HUES64 (cell line): Measurements from ENCODE around the gene CELA3B.
"Not testable (repeated sequence)": the region's sequence is repeated elsewhere in the genome, so short reads cannot be mapped to it uniquely, and the experiment has no call there.

Experiments
- H3K27ac ChIP-seq: 2 replicates; pipeline ENCODE4 v1.7.0; 2013; ENCODE audit warnings: low read depth, low read length, inconsistent platforms
- H3K27me3 ChIP-seq: 2 replicates; pipeline ENCODE4 v1.6.1; 2013; ENCODE audit warnings: mild to moderate bottlenecking, low read length; ENCODE audit not compliant: insufficient read depth
- H3K36me3 ChIP-seq: 2 replicates; pipeline ENCODE4 v1.6.1; 2013; ENCODE audit warnings: mild to moderate bottlenecking, low read length; ENCODE audit not compliant: insufficient read depth
- H3K4me1 ChIP-seq: 2 replicates; pipeline ENCODE4 v1.6.1; 2013; ENCODE audit warnings: mild to moderate bottlenecking, low read length, moderate library complexity; ENCODE audit not compliant: insufficient read depth
- H3K4me3 ChIP-seq: 2 replicates; pipeline ENCODE4 v1.5.1; 2013; ENCODE audit warnings: mild to moderate bottlenecking, low read length, moderate library complexity
- H3K9ac ChIP-seq: 2 replicates; pipeline ENCODE4 v1.6.1; 2013; ENCODE audit warnings: mild to moderate bottlenecking, low read depth, low read length
- H3K9me3 ChIP-seq: 2 replicates; pipeline ENCODE4 v1.6.1; 2013; ENCODE audit warnings: low read depth, low read length; ENCODE audit not compliant: insufficient read depth
- WGBS: fragments of 150-250, 120-280 bp; methylation state at CpG from one replicate; pipeline ENCODE4 v1.1.7; 2013; ENCODE audit warnings: missing lambda C conversion rate; 5-methylcytosine and 5-hydroxymethylcytosine counted together

Gene CELA3B

DNA sequence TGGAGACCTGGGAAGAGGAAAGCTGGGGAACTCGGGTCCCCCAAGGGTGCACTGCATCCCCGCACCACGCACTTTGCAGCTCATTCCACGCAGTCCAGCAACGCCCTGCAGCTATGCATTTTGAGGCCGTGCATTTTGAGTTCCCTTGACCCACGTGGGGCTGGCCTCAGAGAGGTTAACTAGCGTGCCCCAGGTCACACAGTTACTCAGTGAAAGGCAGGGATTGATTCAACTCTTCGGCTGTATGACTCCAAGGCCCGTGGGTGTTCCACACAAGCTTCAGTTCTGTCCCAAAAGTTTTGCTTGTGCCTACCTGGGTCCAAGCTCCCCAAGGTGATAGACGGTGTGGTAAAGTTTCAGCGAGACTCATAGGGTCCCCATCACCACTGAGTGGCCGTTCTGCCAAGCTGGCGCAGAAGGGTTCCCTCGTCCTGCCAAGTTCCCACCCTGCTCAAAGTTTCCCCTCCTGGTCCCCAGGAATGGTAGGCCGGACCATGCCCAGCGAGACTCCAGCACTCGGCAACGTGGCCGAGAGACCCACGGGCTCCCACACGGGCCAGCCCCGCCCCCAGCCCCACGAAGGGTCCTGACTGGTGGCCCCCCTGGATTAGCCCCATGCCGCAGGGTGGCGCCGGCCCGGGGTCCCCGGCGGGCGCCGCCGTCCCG, 40.3 kb upstream of the CELA3B start:
- 7% methylated on average over 34 of the region's 34 CpGs for WGBS
- H3K27ac ChIP-seq: no peak overlapping the region
- H3K27me3 ChIP-seq: no peaks in the 10 kb centered on the region
- no peaks in the 10 kb centered on the region for H3K36me3 ChIP-seq
- H3K9ac ChIP-seq: peak overlapping the region; percentile 73
- peaks cover 25% of the 10 kb centered on the region; the same call in 1 of the 2 replicates for H3K4me1 ChIP-seq
- no peaks in the 10 kb centered on the region for H3K9me3 ChIP-seq
- H3K4me3 ChIP-seq: peak overlapping the region; percentile 70

DNA sequence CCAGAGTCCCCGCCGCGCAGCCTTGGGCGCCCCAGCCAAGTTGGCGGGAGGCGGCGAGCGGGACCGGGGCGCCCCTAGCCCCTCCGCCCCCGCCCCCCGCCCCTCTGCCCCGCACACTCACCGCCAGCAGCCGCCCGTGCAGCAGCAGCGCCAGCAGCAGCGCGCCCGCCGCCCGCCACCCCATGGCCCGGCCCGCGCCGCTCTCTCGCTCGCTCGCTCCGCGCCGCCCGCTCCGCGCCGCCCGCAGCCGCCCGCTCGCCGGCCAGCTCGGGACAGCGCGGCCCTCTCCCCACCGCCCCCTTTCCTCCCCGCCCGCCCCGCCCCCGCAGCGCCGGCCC, 39.8 kb upstream of the CELA3B start, which contains the start of gene HSPG2:
TSS of gene HSPG2 (minus strand) at position 277 of the 338 bp plus-strand sequence. CDS start at position 184, 93 bp downstream.
- under 1% methylated on average over 37 of the region's 52 CpGs for WGBS
- peaks cover 20% of the 10 kb centered on the region; the same call in 1 of the 2 replicates for H3K4me1 ChIP-seq
- H3K9ac ChIP-seq: peak within 1 kb of the TSS; percentile 73
- H3K27me3 ChIP-seq: no peaks in the 10 kb centered on the region
- H3K27ac ChIP-seq: no peak within 1 kb of the TSS
- peak within 1 kb of the TSS; percentile 70 for H3K4me3 ChIP-seq
- H3K36me3 ChIP-seq: no peaks in the 10 kb centered on the region
- no peaks in the 10 kb centered on the region for H3K9me3 ChIP-seq

DNA sequence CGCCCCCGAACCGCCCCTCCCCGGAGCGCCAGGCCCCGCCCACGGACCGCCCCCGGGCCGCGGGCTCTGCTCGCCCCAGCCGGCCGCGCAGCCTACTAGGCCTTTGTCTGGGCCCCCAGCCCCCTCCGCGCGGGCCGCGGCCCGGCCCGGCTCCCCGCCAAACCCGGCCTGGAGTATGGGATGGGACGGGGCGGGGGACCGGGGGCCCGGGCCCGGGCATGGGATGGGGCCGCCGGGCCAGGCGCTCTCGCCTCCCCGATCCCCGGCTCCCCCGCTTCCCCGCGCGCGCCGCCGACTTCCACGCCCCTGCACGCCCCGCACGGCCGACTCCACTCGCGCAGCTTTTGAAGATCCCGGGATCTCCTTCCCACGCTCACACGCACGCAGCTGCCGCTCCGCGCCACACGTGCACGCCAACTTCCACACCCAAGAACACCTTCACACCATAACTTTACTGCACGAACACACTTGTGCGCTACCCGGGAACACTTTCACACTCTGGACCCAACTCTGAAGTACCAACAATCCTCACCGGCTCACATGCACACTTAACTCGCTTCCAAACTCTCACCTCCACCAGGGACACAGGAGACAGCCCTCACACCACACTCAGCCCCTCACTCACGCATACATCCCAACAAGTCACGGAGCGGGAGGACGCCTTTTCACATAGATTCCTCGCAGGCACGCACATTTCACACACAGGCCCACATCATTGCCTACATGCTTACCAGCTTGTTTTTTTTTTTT, 39.3 kb upstream of the CELA3B start:
- Histone ChIP-seq H3K27ac (no peak overlapping the region), H3K4me1 (peaks cover 16% of the 10 kb centered on the region; the same call in 1 of the 2 replicates), H3K4me3 (peak overlapping the region; percentile 48), H3K9ac (peak overlapping the region; percentile 67), H3K9me3 (no peaks in the 10 kb centered on the region), H3K36me3 (no peaks in the 10 kb centered on the region), H3K27me3 (no peaks in the 10 kb centered on the region)
- WGBS: 10% methylated on average over 69 of the region's 69 CpGs

DNA sequence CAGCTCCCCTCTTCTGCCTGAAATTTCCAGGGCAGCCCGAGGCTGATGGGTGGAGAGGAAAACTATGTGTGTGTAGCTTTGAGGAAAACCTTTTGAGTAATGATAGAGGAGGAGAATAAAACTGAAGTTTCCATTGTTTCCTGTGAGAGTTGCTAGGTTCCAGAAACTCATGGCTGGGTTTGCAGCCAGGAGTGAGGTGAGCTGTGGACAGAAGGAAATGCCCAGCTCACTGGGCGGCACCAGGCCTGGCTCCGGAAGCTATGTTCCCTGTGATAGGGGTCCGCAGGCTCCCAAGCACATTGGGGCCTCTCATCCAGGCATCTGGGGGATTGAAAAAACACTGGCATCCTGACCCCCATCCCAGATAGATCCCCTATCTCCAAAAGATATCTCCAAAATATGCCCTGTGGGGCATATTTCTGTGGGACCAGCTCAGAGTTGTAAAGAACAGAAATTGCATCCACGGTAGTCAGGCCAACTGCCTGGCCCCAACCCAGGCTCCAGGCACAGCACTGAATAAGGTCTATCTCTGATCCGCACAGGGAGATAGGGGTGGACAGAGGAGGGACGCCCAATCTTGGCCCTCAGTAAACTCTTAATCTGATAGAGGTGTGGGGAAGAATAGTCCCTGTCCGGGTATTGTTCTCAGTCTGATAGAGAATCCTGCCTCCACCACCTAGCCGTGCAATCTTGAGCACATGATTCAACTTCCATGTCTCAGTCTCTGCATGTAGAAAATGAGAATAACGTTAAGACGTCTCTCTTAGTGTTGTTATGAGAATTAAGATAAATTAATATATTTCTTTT, 37.9 kb upstream of the CELA3B start:
- 91% methylated on average over 9 of the region's 11 CpGs for WGBS
- peaks cover 10% of the 10 kb centered on the region for H3K4me1 ChIP-seq
- no peaks in the 10 kb centered on the region for H3K36me3 ChIP-seq
- no peak overlapping the region for H3K27ac ChIP-seq
- H3K9ac ChIP-seq: no peak overlapping the region
- no peak overlapping the region for H3K4me3 ChIP-seq
- H3K27me3 ChIP-seq: no peaks in the 10 kb centered on the region
- no peaks in the 10 kb centered on the region for H3K9me3 ChIP-seq

DNA sequence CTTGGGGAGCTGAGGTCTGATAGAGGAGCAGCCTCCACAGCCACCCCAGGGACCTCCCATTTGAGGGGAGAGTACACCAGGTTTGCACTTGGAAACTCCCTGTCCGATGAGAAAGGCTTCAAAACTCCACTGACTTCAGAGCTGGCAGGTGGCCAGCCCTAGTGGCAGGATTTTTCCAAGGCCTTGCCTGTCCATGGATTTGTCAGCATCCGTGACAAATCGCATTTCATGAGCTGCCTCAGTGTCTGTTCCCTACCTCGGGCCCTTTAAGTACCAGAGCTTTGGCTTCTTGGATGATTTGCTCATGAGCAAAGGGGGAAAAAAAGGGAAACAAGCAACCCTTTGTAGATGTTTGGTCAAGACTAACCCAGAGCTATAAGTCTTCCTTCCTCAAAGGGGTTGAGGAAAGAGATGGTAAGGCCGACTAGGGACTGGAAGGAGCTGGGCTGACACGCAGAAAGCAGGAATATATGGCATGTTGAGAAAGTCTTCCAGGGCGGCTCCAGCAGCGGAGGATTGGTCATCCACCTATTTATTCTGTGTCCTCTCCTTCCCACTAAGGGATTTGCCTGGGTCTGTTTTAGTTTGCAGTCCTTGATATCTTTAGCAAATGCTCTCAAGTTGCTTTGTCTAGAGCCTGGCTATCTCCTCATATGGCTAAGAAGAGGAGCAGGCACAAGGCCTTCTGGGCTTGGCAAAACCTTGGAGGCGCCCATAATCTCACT, 37.0 kb upstream of the CELA3B start:
- no peak overlapping the region for H3K4me3 ChIP-seq
- no peak overlapping the region for H3K9ac ChIP-seq
- no peaks in the 10 kb centered on the region for H3K27me3 ChIP-seq
- 84% methylated on average over 9 of the region's 9 CpGs for WGBS
- no peaks in the 10 kb centered on the region for H3K9me3 ChIP-seq
- H3K36me3 ChIP-seq: no peaks in the 10 kb centered on the region
- H3K27ac ChIP-seq: no peak overlapping the region
- peaks cover 15% of the 10 kb centered on the region for H3K4me1 ChIP-seq

DNA sequence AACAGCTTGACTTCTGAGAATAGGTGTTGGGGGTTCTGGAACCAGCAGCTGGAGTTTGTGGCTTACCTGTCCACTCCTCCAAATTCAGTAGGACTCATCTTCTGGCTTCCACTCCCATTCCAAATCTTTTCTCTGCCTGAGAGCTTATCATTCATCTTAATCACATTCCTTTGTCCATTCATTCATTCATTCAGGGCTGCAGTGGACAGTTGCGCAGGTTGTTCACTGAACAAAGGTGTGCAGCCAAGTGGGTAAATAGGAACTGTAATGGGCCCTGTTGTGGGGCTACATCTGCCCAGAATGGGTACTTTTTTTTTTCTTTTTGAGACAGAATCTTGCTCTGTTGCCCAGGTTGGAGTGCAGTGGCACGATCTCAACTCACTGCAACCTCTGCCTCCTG, 36.3 kb upstream of the CELA3B start:
- Histone ChIP-seq H3K9me3 (no peaks in the 10 kb centered on the region), H3K9ac (no peak overlapping the region), H3K4me1 (peaks cover 15% of the 10 kb centered on the region), H3K27ac (no peak overlapping the region), H3K27me3 (no peaks in the 10 kb centered on the region), H3K4me3 (no peak overlapping the region), H3K36me3 (no peaks in the 10 kb centered on the region)
- 88% methylated on average over 2 of the region's 2 CpGs for WGBS

DNA sequence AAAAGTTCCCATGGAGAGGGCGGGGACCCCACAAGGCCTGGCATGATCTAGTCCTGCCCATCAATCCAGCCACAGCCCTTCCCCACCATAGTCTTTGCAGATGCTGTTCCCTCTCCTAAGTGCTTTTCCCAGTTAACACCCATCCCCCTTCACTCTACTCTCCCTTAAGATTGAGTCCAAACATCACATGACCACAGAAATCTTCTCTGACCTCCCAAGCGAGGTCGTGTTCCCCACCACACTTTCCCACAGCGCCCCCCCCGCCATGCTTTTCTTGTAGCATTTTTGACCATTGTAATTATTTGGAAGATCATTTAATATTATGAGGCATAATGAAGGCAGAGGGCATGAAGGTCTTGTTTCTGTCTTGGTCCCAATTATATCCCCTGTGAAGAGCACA, 35.5 kb upstream of the CELA3B start:
- Histone ChIP-seq H3K4me1 (peaks cover 15% of the 10 kb centered on the region), H3K9ac (no peak overlapping the region), H3K27ac (no peak overlapping the region), H3K36me3 (no peaks in the 10 kb centered on the region), H3K9me3 (no peaks in the 10 kb centered on the region), H3K27me3 (no peaks in the 10 kb centered on the region), H3K4me3 (no peak overlapping the region)
- 78% methylated on average over 5 of the region's 5 CpGs for WGBS

DNA sequence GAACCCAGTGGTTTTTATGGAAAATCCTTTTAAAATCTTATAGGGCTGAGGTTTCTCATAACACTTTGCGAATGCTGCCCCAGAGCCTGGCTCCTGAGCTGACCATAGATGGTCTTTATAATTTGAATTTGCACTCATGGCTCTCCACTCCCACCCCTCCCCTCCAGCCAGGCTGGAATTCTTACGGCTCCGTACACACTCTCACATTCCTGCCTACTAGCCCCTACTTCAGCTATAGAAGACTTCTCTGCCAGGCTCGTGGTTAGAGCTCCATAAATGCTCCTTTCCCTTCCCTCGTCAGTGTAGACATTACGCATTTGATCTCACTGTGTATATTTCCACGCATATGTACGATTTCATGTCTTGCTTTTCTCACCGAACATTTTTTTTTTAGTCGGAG, 34.4 kb upstream of the CELA3B start:
- Histone ChIP-seq H3K27me3 (no peaks in the 10 kb centered on the region), H3K9me3 (no peaks in the 10 kb centered on the region), H3K9ac (no peak overlapping the region), H3K36me3 (no peaks in the 10 kb centered on the region), H3K4me3 (no peak overlapping the region), H3K4me1 (peaks cover 15% of the 10 kb centered on the region), H3K27ac (no peak overlapping the region)
- 76% methylated on average over 10 of the region's 10 CpGs for WGBS

DNA sequence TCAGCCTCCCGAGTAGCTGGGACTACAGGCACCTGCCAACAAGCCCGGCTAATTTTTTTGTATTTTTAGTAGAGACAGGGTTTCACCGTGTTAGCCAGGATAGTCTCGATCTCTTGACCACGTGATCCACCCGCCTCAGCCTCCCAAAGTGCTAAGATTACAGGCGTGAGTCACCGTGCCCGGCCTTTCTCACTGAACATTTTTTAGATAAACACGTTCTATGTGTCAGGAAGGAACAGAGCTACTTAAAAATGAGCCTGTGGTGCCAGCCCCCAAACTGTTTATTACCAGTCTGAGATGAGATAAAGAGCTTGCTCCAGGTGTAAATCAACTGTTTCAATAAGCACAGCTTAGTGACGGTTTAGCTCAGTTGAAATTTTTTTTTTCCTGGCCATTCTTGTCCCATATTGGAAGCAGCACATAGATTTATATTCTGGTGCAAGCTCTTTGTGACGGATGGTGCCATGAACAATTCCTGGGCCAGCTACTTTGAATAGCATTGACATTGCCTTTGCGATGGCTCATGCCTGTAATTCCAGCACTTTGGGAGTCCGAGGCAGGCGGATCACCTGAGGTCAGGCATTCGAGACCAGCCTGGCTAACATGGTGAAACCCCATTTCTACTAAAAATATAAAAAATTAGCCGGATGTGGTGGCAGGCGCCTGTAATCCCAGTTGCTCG, 33.7 kb upstream of the CELA3B start:
- H3K4me3 ChIP-seq, H3K36me3 ChIP-seq, H3K9me3 ChIP-seq, H3K27me3 ChIP-seq, H3K9ac ChIP-seq: not testable (repeated sequence)
- 85% methylated on average over 19 of the region's 19 CpGs for WGBS
- Histone ChIP-seq H3K27ac (peak overlapping the region; percentile 46; the same call in 1 of the 2 replicates), H3K4me1 (peaks cover 15% of the 10 kb centered on the region)

DNA sequence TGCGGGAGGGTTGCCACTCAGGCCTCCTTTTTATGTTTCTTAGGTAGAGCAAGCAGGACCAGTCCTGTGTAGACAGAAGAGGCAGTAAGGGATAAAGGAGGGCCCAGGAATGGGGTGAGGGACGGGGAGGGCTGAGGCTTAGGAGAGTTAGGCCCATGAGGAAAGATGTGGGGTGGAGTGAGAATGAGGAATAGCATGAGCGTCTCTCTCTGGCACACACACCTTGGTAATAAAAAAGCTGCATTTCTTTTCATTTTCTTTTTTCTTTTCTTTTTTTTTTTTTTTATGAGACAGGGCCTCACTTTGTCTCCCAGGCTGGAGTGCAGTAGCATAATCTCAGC, 32.1 kb upstream of the CELA3B start:
- H3K4me1 ChIP-seq: peaks cover 15% of the 10 kb centered on the region
- no peaks in the 10 kb centered on the region for H3K27me3 ChIP-seq
- WGBS: 47% methylated on average over 2 of the region's 3 CpGs
- no peaks in the 10 kb centered on the region for H3K36me3 ChIP-seq
- H3K4me3 ChIP-seq: no peak overlapping the region
- H3K27ac ChIP-seq: peak overlapping the region; percentile 97
- H3K9ac ChIP-seq: peak overlapping the region; percentile 76
- H3K9me3 ChIP-seq: no peaks in the 10 kb centered on the region
